IPS-18c (cell line): ENCODE results near the gene SEMA4D.

Experiments used
- H3K4me3 ChIP-seq: 2 replicates; pipeline ENCODE4 v1.7.0; 2013; ENCODE audit warnings: low read depth, mild to moderate bottlenecking, low read length, moderate library complexity; ENCODE audit not compliant: insufficient read depth
- H3K9me3 ChIP-seq: one replicate; pipeline ENCODE4 v1.6.1; 2013; ENCODE audit warnings: mild to moderate bottlenecking, low read length, moderate library complexity; ENCODE audit not compliant: control insufficient read depth, insufficient read depth

Gene SEMA4D

DNA sequence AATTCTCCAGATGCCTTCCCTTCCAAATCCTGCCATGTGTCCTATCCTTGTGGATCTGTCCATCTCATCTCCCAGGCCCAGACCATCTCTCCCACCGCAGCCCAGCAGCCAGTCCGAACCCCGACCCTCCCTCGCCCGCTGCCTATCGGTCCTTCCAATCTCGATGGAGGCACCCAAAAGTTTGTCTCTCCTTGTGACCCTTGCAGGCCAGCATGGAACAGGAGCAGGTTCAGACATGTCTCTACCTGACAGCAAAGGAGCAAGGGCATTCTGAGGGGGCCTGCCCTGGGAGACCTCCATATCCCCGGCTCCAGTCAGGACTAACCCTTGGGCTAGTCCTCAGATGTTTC lies 51.0 kb downstream of the SEMA4D start:
- Histone ChIP-seq H3K9me3 (no peaks in the 10 kb centered on the region), H3K4me3 (no peak overlapping the region)

DNA sequence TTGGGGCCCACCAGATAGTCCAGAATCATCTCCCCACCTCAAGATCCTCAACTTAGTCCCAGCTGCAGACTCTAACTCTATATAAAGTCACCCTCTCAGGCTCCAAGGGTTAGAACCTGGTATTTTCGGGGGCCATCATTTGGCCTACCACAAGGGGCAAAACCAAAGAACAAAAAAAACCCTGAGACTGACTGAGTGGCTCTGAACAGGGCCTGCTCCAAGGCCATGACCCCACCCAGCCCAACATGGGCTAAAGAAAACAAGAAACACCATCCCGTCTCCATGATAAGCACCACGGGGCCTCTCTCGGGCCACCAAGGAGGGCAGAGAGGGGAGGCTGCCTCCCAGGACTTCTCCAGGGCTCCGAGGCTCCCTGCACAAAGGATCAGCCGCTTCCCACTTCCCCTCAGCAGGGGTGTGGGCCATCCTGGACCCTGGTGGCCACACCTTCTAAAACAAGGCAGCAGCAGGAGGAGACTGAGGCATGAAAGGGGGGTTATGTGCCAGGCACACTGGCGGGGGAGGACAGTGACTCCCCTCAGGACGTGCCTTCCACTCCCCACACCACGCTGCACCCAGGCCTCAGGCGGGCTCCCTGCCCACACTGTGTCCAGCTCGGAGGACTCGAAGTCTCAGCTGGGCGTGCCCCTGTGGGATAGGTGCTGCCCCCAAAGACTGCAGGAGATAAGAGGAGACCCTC lies 51.5 kb downstream of the SEMA4D start:
- H3K9me3 ChIP-seq = no peaks in the 10 kb centered on the region
- H3K4me3 ChIP-seq = no peak overlapping the region

DNA sequence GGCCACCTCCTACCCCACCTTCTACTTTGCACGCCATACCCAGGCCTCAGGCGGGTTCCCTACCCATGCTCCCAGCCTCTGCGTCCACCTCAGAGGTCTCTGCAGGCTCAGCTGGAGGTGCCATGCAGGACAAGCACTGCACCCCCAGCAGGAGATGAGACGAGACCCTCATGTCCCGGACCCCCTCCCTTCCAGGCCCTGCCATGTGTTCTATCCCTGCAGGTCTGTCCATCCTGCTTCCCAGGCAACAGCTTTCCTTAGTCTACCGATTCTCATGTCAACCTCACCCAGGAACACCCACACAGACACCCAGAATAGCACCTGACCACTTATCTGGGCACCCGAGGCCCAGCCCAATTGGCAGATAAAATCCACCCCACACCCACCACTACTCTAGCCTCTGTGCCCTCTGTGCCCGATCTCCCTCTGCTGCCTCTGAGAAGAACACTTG lies 52.1 kb downstream of the SEMA4D start:
- no peaks in the 10 kb centered on the region for H3K9me3 ChIP-seq
- no peak overlapping the region for H3K4me3 ChIP-seq

DNA sequence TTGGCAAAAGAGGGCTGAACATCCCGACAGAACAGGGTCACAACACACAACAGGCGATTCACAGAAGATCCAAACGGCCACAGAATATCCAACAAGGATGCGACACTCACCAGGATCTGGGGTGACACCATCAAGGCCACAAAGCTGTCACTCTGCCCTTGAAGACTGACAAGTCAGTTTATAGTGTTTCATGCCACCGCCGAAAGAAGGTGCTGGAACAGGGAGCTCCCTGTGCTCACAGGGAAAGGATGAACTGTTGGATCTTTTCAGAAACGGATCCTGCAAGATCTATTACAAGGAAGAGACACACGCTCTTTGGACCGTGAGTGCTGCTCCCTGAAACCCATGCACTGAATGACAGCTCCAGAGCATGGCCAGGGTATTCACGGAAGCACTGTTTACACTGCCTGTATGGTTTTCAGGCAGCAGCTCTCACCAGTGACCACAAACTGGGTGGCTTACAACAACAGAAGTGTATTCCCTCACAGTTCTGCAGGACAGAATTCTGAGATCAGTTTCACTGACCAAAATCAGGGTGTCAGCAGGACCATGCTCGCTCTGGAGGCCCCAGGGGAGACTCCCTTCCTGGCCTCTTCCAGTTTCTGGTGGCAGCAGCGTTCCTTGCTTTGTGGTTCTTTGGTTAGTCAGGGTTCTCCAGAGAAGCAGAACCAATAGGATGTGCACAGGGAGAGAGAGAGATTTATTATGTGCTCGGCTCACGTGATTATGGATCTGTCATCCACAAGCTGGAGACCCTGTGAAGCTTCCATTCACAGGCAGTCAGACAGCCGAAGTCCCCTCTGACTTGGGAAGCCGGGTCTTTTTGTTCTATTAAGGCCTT lies 52.8 kb downstream of the SEMA4D start:
- H3K4me3 ChIP-seq = no peak overlapping the region
- H3K9me3 ChIP-seq = no peaks in the 10 kb centered on the region

DNA sequence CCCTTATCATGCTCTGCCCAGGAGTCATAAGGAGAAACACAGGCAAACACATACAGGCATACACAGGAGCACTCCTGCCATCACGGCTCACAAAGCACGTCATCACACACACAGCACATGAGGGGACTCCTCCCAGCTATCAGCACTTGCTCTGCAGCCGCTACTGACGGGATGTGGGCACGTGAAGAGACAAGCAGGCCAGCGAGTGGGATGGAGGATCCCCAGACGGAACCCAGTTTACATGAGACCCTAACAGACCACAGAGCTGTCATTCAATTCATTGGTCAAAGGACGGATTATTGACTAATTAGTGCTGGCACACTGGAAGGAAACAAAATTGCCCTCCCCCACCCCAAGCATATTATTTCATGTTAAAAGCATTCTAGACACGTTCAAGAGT lies 53.6 kb downstream of the SEMA4D start:
- no peaks in the 10 kb centered on the region for H3K9me3 ChIP-seq
- no peak overlapping the region for H3K4me3 ChIP-seq

DNA sequence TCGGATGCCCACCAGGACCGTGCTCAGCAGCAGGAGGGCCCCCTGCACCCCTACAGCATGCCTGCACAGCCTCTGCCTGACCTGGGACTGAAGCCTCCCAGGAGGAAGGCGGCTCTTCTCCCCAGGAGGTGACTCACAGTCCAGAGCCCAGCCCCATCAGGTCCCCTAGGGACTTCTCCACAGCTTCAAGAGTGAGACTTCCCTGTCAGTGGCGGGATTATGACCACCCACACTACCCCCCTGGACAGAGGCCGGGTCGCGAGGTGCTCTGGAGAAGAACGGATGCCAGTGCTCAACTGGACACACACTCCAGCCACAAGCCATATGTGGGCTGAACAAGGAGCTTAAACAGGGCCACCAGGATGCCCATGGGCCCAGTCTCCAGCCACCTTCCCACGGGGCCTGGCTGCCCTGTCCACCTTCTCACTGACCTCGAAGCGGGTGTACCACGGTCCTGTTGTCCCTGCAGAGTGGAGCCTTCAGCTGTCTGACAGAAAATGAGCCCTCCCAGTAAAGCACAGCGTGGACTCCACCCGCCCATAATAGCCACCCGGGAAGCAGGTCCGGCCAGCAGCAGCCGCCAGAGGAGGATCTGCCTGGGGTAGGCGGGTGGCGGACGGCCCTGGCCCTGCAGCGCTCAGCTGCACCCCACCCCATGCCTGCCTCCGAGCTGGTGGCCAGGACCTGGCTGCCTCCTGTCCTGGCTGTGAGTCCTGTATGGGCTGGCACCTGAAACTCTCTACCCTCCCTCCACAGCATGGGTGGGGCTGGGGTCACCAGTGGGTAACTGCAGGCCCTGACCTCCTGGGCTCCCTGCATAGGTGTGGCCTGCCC lies 54.7 kb downstream of the SEMA4D start:
- Histone ChIP-seq H3K4me3 (no peak overlapping the region), H3K9me3 (no peaks in the 10 kb centered on the region)

DNA sequence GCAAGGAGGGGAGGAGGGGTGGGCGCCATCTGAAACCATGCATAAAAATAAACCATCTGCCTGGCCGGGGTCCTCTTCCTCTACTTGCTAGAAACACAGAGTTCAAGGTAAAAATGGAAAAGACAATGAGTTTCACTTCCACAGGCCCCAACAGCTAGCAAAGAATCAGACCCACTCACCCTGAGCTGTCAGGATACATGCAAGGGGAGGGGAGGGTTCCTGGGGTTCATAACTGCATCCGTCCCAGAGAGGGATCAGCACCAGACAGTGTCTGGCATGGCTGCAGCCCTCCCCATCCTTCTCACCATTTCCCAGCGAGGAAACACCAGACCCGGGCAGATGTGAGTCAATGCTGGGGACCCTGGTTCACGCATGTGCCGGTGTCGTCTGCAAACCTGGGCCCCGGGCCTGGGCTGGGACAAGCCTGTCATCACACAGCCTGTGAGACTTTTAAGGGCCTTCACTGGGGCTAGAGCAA lies 55.4 kb downstream of the SEMA4D start:
- H3K4me3 ChIP-seq = no peak overlapping the region

DNA sequence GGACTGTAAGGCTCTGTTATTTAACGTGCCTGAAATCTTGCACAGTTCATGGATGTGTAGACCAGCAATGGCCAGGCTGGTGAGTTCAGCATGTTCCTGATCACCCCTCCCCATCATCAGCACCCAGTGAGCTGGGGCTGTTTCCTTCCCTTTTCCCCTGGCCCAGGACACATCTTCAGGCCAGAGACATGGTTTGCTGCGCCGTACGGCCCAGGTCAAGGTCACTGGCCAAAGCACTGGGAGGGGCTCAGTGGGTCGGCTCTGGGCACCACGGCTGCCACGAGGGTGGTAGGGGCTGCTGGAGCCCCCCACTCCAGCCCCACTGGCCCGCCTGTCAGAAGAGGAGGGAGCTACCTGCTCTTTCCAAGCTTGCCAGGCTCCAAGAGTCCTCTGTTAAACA lies 55.9 kb downstream of the SEMA4D start:
- no peaks in the 10 kb centered on the region for H3K9me3 ChIP-seq
- H3K4me3 ChIP-seq = no peak overlapping the region

More for the DNA sequence above, 55.4 kb downstream of the SEMA4D start:
- no peaks in the 10 kb centered on the region for H3K9me3 ChIP-seq

DNA sequence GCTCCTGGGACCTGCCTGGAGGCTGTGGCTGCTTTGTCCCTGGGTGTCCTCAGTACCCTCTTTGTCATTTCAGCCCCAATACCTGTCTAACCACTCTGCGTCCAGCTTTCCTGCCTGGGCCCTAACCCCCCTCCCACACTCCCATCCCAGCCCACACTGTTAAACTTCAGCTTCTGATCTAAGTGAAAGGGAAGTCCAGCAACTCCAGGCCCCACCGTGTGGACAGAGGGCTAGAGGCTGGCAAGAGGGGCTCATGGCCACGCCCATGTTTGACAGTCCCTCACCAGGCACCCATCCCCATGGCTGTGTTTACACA lies 56.3 kb downstream of the SEMA4D start:
- no peaks in the 10 kb centered on the region for H3K9me3 ChIP-seq
- no peak overlapping the region for H3K4me3 ChIP-seq

DNA sequence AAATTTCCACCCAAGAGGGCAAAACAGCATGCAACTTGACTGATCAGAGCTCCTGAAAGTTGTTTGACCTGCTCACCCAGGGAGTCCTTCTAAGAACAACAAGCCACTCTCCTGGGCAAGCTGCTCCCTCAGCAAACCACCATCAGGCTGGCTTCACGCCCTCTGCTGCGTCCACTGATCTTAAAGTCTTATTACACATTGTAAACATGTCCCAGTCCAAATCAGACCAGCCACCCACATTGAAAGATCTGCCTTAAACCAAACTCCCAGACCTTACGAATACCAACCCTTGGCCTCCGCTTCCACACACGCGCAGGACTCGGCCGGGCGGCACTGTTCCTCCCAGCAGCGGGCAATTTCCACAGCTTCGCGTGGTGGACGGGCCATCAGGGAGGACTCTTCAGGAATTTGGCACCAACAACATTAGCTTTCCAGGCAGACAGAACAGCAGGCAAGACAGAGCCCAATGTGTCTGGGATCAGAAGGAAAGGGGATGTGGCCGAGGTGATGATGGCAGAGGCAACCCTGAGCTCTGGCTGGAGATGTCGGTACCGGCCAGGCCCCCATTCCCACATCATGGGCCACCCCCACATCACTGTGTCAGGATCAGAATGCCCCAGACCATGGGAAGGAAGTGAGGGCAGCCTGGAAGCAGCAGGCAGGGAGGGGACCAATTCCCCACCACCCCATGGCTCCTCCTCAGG lies 56.8 kb downstream of the SEMA4D start:
- no peak overlapping the region for H3K4me3 ChIP-seq
- H3K9me3 ChIP-seq = no peaks in the 10 kb centered on the region

DNA sequence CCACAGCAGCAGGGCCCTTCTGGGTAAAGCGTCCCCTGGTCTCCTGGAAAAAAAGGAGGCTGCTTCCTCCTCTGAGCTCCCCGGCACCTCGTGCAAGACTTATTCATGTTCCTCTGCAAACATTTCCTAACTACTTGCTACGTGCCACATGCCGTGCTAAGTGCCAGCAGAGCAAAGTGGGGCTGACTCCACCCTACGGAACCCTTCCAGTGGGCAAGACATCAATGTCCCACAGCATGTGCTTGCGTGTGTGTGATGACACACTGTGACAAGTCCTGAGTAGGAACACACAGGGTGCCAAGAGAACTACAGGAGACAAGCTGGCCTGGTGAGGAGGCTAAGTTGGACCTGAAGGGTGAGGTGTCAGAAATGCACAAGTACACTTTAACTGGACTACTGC lies 57.4 kb downstream of the SEMA4D start:
- no peak overlapping the region for H3K4me3 ChIP-seq
- H3K9me3 ChIP-seq = no peaks in the 10 kb centered on the region

DNA sequence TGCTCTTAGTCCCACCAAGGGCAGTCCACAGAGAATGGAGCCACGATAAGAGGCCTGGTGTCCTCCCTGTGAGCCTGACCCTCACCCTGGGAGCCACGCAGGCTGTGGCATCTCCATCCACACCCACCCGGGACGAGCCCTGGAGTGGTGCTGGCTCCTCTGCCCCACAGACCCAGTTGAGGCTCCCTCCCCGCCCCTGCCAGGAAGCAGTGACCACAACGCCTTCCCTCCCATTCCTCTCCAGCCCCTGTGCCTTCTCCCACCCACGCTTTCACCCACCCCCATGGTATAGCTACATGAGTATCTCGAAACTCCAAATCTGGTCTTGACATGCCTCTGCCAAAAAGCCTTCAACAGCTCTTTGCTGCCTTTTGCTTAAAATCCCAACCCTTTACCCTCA lies 57.9 kb downstream of the SEMA4D start:
- no peaks in the 10 kb centered on the region for H3K9me3 ChIP-seq
- H3K4me3 ChIP-seq = no peak overlapping the region

DNA sequence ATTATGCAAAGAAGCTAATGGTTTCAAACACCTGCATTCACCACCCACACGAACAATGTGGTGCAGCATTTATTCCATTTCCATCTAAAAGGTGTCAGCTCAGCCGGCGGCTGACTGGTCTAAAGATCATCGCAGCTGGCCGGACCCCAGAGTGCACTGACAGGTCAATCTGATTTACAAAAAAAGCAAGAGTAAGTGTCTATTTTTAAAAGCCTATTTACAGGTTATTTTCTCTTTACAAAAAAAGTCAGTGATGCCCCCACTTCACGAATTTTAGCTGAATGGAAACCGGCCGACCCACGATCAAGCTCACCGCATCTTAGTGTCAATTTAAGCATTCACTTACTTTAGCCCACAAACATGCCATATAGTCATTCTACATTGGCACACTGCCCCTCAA lies 58.3 kb downstream of the SEMA4D start:
- no peak overlapping the region for H3K4me3 ChIP-seq

DNA sequence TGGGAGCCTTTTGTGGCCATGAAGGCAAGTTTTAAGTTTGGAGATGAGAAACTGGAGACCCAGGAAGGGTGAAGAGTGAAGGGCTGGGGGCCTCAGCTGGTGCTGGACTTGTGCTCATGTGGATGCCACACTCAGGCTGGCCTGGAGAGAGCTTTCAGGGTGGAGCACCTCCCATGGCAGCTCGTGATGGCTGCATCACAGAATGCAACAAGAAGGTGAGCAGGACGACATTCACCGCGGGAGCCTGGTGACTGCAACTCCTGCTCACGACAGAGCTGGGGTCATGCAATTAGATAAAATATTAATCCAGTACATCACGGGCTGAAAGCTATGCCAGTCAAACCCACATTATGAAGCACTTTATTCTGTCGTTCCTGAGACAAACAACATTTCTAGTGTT lies 59.7 kb downstream of the SEMA4D start:
- Histone ChIP-seq H3K4me3 (no peak overlapping the region), H3K9me3 (no peaks in the 10 kb centered on the region)

More for the DNA sequence above, 58.3 kb downstream of the SEMA4D start:
- no peaks in the 10 kb centered on the region for H3K9me3 ChIP-seq

DNA sequence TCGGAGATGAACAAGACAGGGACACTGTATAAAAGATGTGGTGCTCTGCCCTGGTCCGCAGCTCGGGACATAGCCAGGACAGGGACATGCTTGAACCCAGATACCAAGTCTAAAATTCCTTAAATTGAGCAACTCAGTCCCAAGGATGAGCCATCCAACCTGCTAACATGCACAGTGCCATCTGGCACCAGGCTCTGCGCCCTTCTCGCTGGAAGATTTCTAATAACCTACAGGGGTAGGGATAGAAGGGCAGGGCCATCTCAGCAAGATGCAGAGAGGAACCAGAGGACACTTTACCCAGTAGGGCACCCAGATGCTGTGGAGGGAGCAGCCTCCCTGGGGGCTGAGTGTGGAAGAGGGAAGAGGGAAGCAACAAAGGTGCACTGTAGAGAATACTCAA lies 60.1 kb downstream of the SEMA4D start:
- H3K9me3 ChIP-seq = no peaks in the 10 kb centered on the region
- no peak overlapping the region for H3K4me3 ChIP-seq

DNA sequence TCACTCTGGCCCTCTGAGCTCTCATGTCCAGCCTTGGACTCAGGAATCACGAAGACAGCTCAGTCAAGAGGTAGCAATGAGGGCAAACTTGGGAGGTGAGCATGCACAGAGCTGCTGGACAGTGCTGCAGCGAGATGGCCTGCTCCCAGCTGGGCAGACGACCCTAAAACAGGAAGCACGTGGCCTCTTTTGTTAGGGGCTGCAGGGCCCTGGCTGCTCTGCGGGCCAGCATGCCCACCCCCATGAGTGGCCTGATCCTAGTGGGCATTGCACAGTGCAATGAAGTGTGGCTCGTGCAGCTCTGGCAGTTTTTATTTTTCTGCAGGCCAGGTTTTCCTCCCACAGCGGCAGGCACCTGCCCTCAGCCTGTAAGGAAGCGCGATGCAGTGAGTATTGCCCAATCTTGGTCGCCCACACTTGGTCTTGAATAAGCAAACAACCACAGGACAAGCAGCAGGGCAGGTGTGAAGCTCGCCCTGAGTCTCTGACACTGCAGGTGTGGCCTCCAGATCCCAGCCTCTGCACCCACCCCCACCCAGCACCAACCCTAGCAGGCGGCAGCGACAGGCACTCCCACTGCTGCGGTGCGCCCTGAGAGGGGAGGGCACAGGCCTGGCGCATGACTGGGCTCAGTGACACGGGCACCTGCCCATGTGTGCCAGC lies 60.8 kb downstream of the SEMA4D start:
- Histone ChIP-seq H3K9me3 (no peaks in the 10 kb centered on the region), H3K4me3 (no peak overlapping the region)

DNA sequence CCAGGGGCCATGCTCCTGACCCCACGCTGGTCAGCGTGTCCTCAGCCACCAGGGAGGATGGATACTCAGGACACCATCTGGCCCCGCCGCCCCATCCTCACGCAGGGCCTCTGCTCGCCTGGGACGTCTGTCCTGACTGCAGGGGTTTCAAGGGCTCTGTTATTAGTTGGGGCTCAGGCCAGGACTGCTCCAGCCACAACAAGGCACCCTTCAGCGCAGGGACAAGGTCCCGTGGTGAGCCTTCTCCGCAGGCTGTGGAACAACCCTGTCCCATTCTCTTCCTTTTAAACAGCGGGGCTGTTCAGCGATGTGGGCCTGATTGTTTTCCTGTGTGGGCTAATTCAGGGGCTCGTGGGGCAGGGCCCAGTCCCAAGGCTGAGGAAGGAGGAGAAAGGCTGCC lies 61.6 kb downstream of the SEMA4D start:
- H3K4me3 ChIP-seq = 0 out of 2 replicates have a peak overlapping the region, but pooled peaks have one; percentile 16

More for the DNA sequence above, 61.6 kb downstream of the SEMA4D start:
- H3K9me3 ChIP-seq = no peaks in the 10 kb centered on the region
